ENCODE results near the gene ZNF175.

Gene ZNF175

GRCh38 chr19:51640386-51640785 is 69.3 kb downstream of the ZNF175 start:
- ChIA-PET CTCF (interaction anchor here (0.7 kb wide), 1 partner anchor 822 kb away, joined by 3 read pairs; no protein-coding TSS in a partner anchor), POLR2A (no interaction called here)
- TF ChIP-seq TARDBP (IDR thresholded peaks at IDR 0.05): no peak
- TF ChIP-seq L3MBTL2 (conservative IDR thresholded peaks at IDR 0.05): no peak
- TF ChIP-seq FOXA1 (IDR thresholded peaks at IDR 0.05): no peak
- no peak for TF ChIP-seq SUZ12 (IDR thresholded peaks at IDR 0.05)
- no peak for TF ChIP-seq NFRKB (IDR thresholded peaks at IDR 0.05)
- TF ChIP-seq LEF1 (IDR thresholded peaks at IDR 0.05; ENCODE audit: borderline replicate concordance): no peak
- TF ChIP-seq CTBP1 (IDR thresholded peaks at IDR 0.05; ENCODE audit: borderline replicate concordance): no peak
- TF ChIP-seq ZNF384 (IDR thresholded peaks at IDR 0.05): no peak
- TF ChIP-seq ELF4 (IDR thresholded peaks at IDR 0.05): no peak
- TF ChIP-seq, protein P1, sequence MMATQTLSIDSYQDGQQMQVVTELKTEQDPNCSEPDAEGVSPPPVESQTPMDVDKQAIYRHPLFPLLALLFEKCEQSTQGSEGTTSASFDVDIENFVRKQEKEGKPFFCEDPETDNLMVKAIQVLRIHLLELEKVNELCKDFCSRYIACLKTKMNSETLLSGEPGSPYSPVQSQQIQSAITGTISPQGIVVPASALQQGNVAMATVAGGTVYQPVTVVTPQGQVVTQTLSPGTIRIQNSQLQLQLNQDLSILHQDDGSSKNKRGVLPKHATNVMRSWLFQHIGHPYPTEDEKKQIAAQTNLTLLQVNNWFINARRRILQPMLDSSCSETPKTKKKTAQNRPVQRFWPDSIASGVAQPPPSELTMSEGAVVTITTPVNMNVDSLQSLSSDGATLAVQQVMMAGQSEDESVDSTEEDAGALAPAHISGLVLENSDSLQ (IDR thresholded peaks at IDR 0.05): no peak
- TF ChIP-seq FOXM1 (IDR thresholded peaks at IDR 0.05; ENCODE audit: borderline replicate concordance): no peak
- TF ChIP-seq ARNT (IDR thresholded peaks at IDR 0.05): no peak
- no peak for TF ChIP-seq BHLHE40 (IDR thresholded peaks at IDR 0.05; ENCODE audit: borderline replicate concordance)
- no peak for TF ChIP-seq FOXK2 (IDR thresholded peaks at IDR 0.05)
- TF ChIP-seq SP1 (IDR thresholded peaks at IDR 0.05): no peak
- TF ChIP-seq HDGF (IDR thresholded peaks at IDR 0.05; ENCODE audit: borderline replicate concordance): no peak
- DNase-seq (ENCODE audit: extremely low spot score): no peak

DNA sequence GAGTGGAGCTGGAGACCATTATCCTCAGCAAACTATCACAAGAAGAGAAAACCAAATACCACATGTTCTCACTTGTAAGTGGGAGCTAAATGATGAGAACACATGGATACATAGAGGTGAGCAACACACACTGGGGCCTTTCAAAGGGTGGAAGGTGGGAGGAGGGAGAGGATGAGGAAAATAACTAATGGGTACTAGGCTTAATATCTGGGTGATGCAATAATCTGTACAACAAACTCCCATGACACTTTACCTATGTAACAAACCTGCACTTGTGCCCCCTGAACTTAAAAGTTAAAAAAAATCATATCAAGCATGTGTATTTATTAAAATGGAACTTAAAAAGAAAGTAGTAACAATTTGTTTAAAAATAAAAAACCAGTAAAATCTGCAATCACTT is 70.6 kb downstream of the ZNF175 start:
- ChIA-PET CTCF (no interaction called here), POLR2A (no interaction called here)
- TF ChIP-seq CTBP1 (IDR thresholded peaks at IDR 0.05; ENCODE audit: borderline replicate concordance) (no peak), BHLHE40 (IDR thresholded peaks at IDR 0.05; ENCODE audit: borderline replicate concordance) (no peak), ARNT (IDR thresholded peaks at IDR 0.05) (no peak), SP1 (IDR thresholded peaks at IDR 0.05) (no peak), TARDBP (IDR thresholded peaks at IDR 0.05) (no peak), HDGF (IDR thresholded peaks at IDR 0.05; ENCODE audit: borderline replicate concordance) (no peak), SUZ12 (IDR thresholded peaks at IDR 0.05) (no peak), FOXM1 (IDR thresholded peaks at IDR 0.05; ENCODE audit: borderline replicate concordance) (no peak), L3MBTL2 (conservative IDR thresholded peaks at IDR 0.05) (no peak)
- TF ChIP-seq, protein P1 (IDR thresholded peaks at IDR 0.05): no peak
- DNase-seq (ENCODE audit: extremely low spot score): no peak
